Adrenal gland (tissue), 12 donors: ENCODE results near the gene ERICH2. TPM values are rescaled to one million over a fixed set of nuclear protein-coding genes. Genes with fewer than 3 reads are reported as not detected.

Experiments used
- DNase-seq, 7 donors: peaks; one replicate each; pipeline ENCODE4 v3.0.0-alpha.2; 2019 to 2020
- H3K27ac ChIP-seq, 5 donors: fragments of 200-600 bp; sonication (generic) in 4 of 5; 1 replicate in 3 of 5; 2 replicates in 2 of 5; pipeline versions ENCODE4 v1.5.1 to v1.8.0; 2016 to 2020; ENCODE audit warnings: mild to moderate bottlenecking in 1 of 5
- H3K27me3 ChIP-seq: fragments of 200-600 bp; 2 replicates; pipeline ENCODE4 v1.8.0; 2021
- H3K36me3 ChIP-seq, 2 donors: fragments of 200-600 bp; replicated peaks in 1 of 2; 1 replicate in 1 of 2; 2 replicates in 1 of 2; pipeline versions ENCODE4 v1.5.1 to v1.8.0; 2018 to 2022
- H3K4me1 ChIP-seq, 2 donors: fragments of 200-600 bp; replicated peaks in 1 of 2; 1 replicate in 1 of 2; 2 replicates in 1 of 2; pipeline versions ENCODE4 v1.5.1 to v1.8.0; 2018 to 2021
- H3K4me3 ChIP-seq, 4 donors: fragments of 200-600 bp; sonication (generic) in 3 of 4; one replicate each; pipeline ENCODE4 v1.5.1; 2016 to 2018
- H3K9me3 ChIP-seq, 3 donors: fragments of 200-600 bp; sonication (generic) in 1 of 3; replicated peaks in 1 of 3; 1 replicate in 2 of 3; 2 replicates in 1 of 3; pipeline versions ENCODE4 v1.5.1 to v1.8.0; 2016 to 2021
- POLR2A ChIP-seq, 2 donors: fragments of 450-650 bp; IDR thresholded peaks; one replicate each; pipeline ENCODE4 v1.6.1; 2017; ENCODE audit warnings: antibody characterized with exemption in 2 of 2, mild to moderate bottlenecking in 2 of 2, moderate library complexity in 1 of 2
- whole genome bisulfite sequencing, 4 donors: extraction: QIAGEN DNeasy Blood & Tissue Kit in 2 of 4; methylation state at CpG; one replicate each; pipeline versions ENCODE4 v1.1.5 to v1.1.7; 2013 to 2017; 5-methylcytosine and 5-hydroxymethylcytosine counted together
- intact Hi-C, 2 donors: fragments of 100-400 bp; cut with DNase I; formaldehyde crosslinking; loops; one replicate each; pipeline versions ENCODE4 v1.14.1 to v1.15.0; 2022 to 2023
- polyA plus RNA-seq, 3 donors: library from polyadenylated mRNA; stranded (reverse); fragments of 200-250 nt in 2 of 3; fragments of 350-450 nt in 1 of 3; fragmentation: Illumina TruSeq in 1 of 3; extraction: RNeasy Lipid Tissue Mini Kit (QIAGEN cat#74804) in 1 of 3; gene quantifications; one replicate each; pipeline ENCODE4 v1.2.3, GENCODE V29; 2013 to 2014
- total RNA-seq, 9 donors: library from RNA; depleted of rRNA in 4 of 9; stranded (reverse); fragments of >200 nt in 4 of 9; fragments of 120-200 nt in 1 of 9; fragmentation: NEBNext Ultra II Directional in 1 of 9; extraction: Animal tissue kit (Norgen Biotek cat#: 25700) in 1 of 9; gene quantifications; one replicate each; pipeline versions ENCODE4 v1.1.0 to v1.2.4, GENCODE V29; 2013 to 2023
- TF ChIP-seq, protein P1 (sequence below), 6 experiments: fragments of 450-650 bp in 4 of 6; fragments of 200-600 bp in 2 of 6; sonication (generic) in 1 of 6; IDR thresholded peaks; 1 replicate in 5 of 6; 2 replicates in 1 of 6; pipeline versions ENCODE4 v1.5.1 to v1.8.0; 2016 to 2021; ENCODE audit warnings: antibody characterized with exemption in 6 of 6, mild to moderate bottlenecking in 2 of 6, moderate library complexity in 1 of 6
- donor health status: healthy with polysubstance abuse.
- donor health status: Bipolar disorder and iron deficiency.
- donor health status: DM: yes; HTN: yes; CAD: no.
- donor health status: DM: no; HTN: no; CAD: no.
- donor health status: DM: no; HTN: no; CAD: no.
- donor health status: DM: yes; HTN: yes; CAD: no.

ERICH2 gene
- total and polyA plus RNA-seq, 12 donors = 0.39 to 1.7 (median 0.97) TPM; not detected in 6

DNA sequence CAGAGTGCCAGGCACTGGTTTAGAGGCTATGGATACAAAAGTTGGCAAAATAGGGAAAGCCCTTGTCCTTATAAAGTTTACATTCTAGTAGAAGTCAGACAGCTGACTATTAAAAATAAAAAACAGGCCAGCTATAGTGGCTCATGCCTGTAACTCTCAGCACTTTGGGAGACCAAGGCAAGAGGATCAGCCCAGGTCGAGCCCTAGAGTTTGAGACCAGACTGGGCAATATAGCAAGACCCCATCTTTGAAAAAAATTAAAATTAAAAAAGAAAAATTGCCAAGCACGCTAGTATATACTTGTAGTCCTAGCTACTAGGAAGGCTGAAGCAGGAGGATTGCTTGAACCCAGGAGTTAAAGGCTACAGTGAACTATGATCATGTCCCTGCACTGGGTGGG lies 12.5 kb downstream of the ERICH2 start:
- no peaks in the 10 kb centered on the region for H3K4me1 ChIP-seq
- no peak overlapping the region for H3K27ac ChIP-seq
- H3K4me3 ChIP-seq = no peak overlapping the region
- no peak for TF ChIP-seq POLR2A (IDR thresholded peaks at IDR 0.05)
- TF ChIP-seq, protein P1, sequence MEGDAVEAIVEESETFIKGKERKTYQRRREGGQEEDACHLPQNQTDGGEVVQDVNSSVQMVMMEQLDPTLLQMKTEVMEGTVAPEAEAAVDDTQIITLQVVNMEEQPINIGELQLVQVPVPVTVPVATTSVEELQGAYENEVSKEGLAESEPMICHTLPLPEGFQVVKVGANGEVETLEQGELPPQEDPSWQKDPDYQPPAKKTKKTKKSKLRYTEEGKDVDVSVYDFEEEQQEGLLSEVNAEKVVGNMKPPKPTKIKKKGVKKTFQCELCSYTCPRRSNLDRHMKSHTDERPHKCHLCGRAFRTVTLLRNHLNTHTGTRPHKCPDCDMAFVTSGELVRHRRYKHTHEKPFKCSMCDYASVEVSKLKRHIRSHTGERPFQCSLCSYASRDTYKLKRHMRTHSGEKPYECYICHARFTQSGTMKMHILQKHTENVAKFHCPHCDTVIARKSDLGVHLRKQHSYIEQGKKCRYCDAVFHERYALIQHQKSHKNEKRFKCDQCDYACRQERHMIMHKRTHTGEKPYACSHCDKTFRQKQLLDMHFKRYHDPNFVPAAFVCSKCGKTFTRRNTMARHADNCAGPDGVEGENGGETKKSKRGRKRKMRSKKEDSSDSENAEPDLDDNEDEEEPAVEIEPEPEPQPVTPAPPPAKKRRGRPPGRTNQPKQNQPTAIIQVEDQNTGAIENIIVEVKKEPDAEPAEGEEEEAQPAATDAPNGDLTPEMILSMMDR (IDR thresholded peaks at IDR 0.05) = no peak
- H3K27me3 ChIP-seq = no peaks in the 10 kb centered on the region
- 85 to 90% (median 88%) methylated on average over 2 of the region's 2 CpGs for whole genome bisulfite sequencing, 4 donors
- H3K36me3 ChIP-seq = no peaks in the 10 kb centered on the region
- no peak for DNase-seq
- intact Hi-C loops = no loop called here
- no peaks in the 10 kb centered on the region for H3K9me3 ChIP-seq

DNA sequence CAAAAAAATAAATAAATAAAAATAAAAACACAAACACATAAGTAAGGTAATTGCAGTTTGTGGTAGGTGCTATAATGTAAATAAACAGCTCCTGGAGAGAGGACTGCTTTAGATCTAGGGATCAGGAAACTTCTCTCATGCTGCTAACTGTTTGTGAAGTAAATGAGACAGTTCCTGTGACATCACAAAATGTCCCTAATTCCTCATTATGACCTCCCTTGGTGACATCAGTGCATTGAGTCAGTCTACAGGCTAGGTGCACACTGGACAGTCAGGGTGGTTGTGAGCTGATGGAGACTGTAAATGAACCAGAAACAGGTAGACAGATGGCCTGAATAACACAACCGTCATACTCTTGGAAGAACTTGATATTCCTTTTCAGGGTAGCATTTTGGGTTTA lies 13.4 kb downstream of the ERICH2 start:
- Histone ChIP-seq H3K4me3 (no peak overlapping the region), H3K27me3 (no peaks in the 10 kb centered on the region), H3K4me1 (no peaks in the 10 kb centered on the region), H3K36me3 (no peaks in the 10 kb centered on the region), H3K27ac (no peak overlapping the region), H3K9me3 (no peaks in the 10 kb centered on the region)
- intact Hi-C loops = no loop called here
- TF ChIP-seq, protein P1 (IDR thresholded peaks at IDR 0.05) = no peak
- TF ChIP-seq POLR2A (IDR thresholded peaks at IDR 0.05) = no peak
- DNase-seq = no peak
- 88 to 96% (median 93%) methylated on average over 1 of the region's 1 CpG for WGBS, 4 donors

DNA sequence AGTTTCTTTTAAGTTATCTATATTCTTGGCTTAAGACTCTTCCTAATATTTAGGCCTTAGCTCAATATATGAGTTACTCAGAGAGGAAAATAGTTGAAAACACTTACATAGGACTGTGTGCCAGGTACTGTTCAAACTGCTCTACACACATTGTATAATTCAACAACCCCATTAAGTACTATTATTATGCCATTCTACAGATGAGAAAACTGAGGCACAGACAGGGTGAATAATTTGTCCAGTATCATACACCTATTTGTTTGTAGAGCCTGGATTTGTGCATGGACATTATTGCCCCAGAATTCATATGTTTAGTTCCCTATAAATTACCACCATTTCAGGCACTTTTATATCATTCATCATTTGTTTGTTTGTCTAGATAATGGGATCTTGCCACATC lies 28.8 kb downstream of the ERICH2 start:
- Histone ChIP-seq H3K27me3 (no peaks in the 10 kb centered on the region), H3K36me3 (no peaks in the 10 kb centered on the region), H3K4me1 (no peaks in the 10 kb centered on the region), H3K27ac (no peak overlapping the region), H3K9me3 (no peaks in the 10 kb centered on the region), H3K4me3 (no peak overlapping the region)
- no peak for DNase-seq
- intact Hi-C loops = no loop called here
- TF ChIP-seq, protein P1 (IDR thresholded peaks at IDR 0.05) = no peak
- TF ChIP-seq POLR2A (IDR thresholded peaks at IDR 0.05) = no peak

DNA sequence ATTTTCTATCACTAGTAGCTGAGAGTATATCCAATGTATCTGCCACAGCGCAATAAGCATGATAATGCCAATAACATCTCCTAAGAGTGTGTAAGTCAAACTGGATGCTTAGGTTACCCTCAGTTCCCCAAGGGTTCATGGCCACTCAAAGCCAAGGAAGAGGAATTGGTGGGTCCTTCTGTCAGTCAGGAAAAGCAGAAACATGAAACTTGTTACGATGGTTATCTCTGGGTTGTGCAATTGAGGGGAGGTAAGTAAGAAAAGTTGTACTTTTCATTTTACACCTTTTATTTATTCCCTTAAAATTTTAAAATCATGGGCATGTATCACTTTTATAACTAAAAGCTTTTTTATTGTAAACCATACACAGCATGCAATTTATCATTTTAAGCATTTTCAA lies 36.4 kb downstream of the ERICH2 start:
- 90 to 96% (median 93%) methylated on average over 2 of the region's 2 CpGs for WGBS, 4 donors

More for the DNA sequence above, 36.4 kb downstream of the ERICH2 start:
- H3K27ac ChIP-seq = no peak overlapping the region
- TF ChIP-seq, protein P1 (IDR thresholded peaks at IDR 0.05) = no peak
- TF ChIP-seq POLR2A (IDR thresholded peaks at IDR 0.05) = no peak
- no peak for DNase-seq
- H3K36me3 ChIP-seq = no peaks in the 10 kb centered on the region
- intact Hi-C loops = no loop called here
- no peaks in the 10 kb centered on the region for H3K4me1 ChIP-seq
- no peak overlapping the region for H3K4me3 ChIP-seq
- no peaks in the 10 kb centered on the region for H3K9me3 ChIP-seq
- no peaks in the 10 kb centered on the region for H3K27me3 ChIP-seq
